Glomerular endothelial cell (primary cell): ENCODE measurements around the gene TMCC2. TPM values are rescaled to one million over a fixed set of nuclear protein-coding genes. Genes with fewer than 3 reads are reported as not detected.
A peak's percentile ranks its signal among the peaks of the same experiment; 100 is the strongest.
"Not testable (repeated sequence)": the region's sequence is repeated elsewhere in the genome, so short reads cannot be mapped to it uniquely, and the experiment has no call there.

ENCODE experiments used
- DNase-seq: peaks from one replicate; pipeline ENCODE4 v3.0.0-alpha.2; 2011; ENCODE audit warnings: low read depth, low spot score; ENCODE audit errors: extremely low read depth
- total RNA-seq: library from RNA; depleted of rRNA; stranded (reverse); fragments of >200 nt; gene quantifications from 2 replicates; pipeline ENCODE4 v1.2.3, GENCODE V29; 2015

TMCC2 gene
- total RNA-seq, 1 donor from 2014 or later: 5.3 TPM

DNA sequence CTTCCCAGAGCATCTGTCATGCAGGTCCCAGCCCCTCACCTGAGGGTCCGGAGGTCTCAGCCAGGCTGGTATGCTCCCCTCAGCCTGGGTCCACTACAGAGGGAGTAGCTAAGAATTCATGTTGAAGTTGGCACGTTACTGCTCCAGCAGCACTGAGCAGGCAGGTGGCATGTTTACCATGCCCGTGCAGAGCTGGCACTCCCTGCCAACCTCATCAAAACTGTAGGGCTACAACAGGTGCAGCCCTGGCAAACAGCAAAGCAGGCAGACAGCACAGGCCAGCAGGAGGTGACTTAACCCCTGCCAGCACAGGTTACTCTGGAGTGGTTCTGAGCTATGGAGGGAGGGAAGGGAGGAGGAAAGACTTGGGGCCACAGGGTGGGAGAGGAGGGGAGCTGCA lies 47.4 kb downstream of the TMCC2 start:
- DNase-seq: no peak

DNA sequence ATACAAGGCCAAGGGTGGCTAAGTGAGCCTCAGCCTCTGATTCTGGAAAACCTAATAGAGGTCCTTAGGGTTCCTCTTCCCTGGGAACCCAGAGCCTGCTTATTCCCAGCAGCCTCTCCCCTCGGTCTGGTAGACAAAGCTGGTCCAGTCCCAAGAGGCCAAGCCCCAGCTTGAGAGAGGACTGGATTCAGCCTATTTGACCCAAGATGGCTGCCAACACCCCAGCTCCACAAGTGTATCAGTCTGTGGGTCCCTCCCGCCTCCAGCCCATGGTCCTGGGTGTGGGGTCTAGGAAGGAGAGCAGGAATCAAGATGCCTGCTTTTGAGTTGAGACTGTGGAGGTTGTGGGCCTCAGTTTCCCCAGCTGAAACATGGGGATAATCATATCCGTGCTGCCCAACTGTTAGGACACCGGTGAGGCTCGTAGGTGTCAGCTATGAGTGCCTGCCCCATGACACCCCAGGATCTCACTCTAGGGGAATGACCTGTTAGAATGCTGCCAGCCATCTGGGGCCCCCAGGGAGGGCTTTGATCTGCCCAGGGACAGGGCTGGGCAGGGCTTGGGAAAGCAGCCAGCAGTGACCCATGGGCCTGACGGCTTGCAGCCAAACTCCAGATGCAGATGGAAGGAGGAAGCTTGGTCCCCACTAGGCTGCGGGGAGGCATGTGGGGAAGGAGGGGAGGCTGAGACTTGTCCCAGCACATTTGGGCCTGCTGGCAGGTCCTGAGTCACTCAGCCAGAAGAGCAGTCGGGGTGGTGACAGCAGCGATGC lies 48.4 kb downstream of the TMCC2 start:
- DNase-seq: no peak

DNA sequence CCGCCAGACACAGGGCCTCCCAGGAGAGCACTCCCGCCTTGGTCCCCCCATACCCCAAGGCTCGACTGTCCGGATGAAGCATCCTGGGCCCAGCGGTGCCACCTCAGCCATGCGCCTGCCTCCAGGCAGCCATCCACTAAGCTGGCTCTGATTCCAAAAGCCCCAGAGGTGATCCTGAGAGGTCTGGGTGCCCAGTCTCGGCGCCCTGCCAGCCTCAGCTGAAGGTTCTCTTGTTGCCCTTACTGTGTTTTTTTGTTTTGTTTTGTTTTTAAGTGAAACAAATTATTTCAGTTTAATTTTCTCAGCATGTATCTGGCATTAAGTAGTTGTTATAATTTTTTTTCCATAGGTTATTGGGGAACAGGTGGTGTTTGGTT lies 48.9 kb downstream of the TMCC2 start:
- no peak for DNase-seq

DNA sequence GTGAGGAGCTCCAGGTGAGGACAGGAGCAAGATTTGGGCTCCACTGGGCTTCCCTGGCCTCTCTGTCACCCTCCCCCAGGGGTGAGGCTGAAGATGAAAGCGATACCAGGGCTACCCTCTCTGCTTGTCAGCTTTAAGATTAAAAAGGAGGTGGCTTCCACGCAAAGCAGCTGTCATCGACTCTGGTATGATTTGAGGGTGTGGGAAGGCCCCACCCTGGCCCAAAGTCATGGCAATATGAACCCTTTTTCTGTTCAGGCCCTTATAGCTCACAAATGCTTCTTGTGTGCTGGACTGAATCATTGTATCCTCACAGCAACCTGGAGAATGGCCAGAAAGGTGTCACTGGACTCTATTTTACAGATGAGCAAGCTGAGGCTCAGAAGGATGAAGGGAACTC lies 52.2 kb downstream of the TMCC2 start:
- no peak for DNase-seq

DNA sequence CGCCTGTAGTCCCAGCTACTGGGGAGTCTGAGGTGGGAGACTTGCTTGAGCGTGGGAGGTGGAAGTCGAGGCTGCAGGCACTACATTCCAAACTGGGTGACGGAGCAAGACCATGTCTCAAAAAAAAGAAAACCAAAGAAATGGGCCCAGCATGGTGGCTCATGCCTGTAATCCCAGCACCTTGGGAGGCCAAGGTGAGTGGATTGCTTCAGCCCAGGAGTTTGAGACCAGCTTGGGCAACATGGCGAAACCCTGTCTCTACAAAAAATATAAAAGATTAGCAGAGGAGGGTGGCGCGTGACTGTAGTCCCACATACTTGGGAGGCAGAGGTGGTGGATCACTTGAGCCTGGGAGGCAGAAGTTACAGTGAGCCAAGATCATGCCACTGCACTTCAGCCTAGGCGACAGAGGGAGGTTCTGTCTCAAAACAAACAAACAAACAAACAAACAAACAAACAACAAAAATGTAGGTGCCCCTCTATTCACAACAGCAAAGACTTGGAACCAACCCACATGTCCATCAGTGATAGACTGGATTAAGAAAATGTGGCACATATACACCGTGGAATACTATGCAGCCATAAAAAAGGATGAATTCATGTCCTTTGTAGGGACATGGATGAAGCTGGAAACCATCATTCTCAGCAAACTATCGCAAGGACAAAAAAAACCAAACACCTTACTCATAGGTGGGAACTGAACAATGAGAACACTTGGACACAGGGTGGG lies 53.1 kb downstream of the TMCC2 start:
- not testable (repeated sequence) for DNase-seq

DNA sequence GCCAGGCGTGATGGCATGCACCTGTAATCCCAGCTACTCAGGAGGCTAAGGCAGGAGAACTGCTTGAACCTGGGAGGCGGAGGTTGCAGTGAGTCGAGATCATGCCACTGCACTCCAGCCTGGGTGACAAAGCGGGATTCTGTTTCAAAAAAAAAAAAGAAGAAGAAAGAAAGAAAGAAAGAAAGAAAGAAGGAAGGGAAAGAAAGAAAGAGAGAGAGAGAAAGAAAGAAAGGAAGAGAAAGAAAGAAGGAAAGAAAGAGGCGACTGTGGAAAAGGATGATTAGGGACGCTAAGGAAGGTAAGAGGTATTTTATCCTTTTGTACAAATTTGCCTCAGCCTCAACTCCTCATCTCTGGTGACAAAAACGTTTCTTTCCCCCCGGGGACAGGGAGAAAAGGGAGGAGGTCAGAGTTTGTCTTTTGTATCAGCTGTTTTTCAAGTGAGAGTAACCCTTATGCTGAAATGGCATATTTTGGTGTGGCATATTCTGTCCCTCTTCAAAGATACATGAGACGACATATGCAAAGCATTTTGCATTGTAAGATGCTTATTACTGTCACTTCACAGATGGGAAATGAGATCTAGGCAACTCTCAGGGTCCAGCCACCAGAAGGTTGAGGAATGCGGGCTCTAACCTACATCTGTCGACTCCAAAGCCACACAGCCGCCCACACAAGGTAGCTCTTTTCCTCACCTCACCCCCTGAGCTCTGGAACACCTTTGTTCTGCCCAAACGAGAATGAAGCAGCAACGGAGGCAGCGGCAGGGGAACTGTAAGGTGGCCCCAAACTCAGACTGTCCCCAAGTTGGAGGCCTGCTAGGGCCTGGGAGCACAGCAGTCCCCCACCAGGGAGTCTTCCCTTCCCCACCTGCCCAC lies 55.8 kb downstream of the TMCC2 start:
- DNase-seq: no peak

DNA sequence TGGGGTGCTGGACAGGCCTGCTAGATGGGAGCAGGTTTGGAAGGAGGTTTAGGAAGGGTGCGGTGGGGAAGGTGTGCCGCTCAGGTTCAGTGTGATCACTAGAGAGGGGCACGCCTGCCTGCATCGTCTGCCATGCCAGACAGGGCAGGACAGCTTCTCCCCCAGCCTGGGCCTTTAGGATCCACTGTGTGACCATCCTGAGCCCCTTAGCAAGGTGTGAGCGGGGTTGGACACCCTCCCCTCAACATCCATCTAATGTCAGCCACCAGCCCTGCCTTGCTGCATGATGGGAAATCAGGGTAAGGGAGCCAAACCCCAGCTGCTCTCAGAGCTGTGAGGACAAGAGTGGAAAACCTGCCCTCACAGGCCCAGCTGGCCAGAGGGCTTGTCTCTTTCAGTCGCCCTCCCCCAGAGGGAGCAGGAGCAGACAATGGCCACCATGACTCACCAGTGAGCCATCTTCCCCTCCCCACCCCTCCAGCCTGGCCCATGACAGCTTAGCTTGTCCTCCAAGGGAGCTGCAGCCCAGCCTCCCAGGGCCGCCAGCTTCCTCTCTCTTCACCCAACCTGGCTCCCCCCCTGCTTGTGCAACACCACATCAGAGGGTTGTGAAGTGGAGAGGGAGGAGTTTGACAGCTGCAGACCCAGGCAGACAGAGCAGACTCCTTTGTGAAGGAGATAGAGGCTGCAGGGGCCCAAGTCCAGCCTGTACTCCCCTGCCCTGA lies 56.8 kb downstream of the TMCC2 start:
- DNase-seq: no peak

DNA sequence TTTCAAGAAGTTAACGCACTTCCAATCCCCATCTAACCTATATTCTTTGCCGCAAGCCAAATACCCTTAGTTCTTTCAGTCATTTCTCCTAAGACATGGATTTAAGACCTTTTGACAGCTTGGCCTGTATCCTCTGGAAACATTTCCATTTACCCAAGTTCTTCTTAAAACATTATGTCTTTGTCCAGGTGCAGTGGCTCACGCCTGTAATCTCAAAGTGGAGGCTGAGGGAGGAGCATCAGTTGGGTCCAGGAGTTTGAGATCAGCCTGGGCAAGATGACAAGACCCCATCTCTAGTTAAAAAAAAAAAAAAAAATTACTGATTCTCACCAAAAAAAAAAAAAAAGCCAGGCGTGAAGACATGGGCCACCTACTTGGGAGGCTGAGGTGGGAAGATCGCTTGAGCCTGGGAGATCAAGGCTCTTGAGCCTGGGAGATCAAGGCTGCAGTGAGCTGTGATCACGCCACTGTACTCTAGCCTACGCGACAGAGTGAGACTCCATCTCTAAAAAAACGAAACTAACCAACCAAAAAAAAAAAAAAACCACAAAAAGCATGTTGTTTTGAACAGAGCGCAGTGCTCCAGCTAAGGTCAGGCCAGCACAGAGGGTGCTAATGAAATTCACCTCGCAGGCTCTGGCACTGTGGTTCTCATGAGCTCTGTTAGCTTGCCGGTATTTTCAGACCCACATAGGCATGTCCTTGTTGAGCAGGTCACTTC lies 57.8 kb downstream of the TMCC2 start:
- no peak for DNase-seq

DNA sequence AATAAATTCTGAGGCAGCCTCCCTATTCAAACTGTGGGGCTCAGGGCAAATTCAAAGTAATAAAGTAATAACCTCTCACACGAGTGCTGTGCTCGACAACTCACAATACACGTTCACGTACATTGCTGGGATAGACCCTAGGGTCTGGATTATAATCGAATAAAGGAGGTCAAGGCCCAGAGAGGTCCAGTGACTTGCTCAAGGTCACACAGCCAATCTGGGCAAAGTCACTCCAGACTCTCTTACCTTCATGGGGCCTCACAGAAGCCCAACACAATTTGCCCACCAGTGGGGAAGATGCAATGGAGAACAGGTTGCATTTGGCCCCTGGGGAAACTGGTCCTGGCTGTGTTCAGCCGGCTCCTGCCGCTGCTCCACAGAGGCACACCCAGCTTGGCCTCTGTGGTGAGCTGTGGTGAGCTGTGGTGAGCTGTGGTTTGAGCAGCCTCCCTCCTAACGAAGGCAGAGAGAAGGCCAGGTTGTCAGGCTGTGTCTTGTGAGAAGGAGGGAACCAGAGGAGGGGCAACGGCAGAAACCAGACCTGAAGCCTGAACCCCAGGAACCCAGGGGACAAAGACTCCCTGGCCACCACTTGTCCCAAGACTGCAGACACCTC lies 58.7 kb downstream of the TMCC2 start:
- DNase-seq: no peak

DNA sequence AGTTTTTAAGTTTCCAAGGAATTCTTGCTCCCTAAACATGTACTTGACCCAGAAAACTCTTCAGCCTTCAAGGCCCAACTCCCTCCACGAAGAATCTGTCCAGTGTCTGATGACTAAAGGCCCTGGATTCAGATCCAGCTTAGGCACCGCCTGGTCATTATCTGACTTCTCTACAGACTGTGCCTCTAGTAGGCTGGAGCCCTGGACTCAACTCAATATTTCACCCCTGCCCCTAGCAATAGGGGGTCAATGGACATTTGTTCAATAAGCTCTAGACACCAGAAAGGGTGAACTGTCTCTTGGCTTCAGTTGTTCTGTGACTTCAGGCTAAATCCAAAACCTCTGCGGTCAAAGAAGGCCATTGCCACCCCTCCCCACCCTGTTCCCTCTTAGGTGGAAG lies 59.3 kb downstream of the TMCC2 start:
- DNase-seq: no peak

DNA sequence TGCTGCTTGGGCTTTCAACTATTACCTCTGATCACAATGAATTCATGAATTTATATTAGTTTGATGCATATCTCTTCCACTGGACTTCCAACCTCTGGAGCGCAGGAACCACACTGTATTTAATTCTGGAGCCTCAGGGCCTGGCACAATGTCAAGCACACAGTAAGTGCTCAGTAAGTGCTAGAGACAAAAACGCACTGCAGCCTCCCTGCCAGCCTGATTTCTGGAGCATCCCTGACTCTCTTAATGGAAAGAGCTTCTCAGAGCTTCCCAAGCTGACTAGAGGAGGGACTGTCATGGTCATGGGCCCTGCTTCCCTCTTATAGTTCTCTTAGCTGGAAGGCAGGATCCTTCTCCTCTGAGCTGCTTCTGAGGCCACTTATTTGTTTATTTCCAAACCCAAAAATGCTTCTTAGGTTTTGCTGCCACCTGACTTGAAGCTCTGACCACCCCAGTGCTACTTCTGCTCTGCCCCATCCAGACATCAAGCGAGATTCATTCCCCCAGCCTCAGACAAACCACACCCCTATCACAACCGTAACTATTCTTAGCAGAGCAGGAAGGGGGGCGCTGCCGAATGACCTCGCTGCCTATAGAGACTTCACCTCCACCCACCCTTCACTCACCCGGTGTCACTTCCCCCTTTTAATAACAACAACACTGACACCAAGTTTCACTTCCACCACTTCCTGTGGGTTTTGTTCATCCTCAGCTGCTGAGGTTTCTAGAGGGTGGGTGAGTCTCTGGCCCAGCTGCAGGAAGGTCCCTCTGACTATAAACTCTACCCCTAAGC lies 60.2 kb downstream of the TMCC2 start:
- no peak for DNase-seq

DNA sequence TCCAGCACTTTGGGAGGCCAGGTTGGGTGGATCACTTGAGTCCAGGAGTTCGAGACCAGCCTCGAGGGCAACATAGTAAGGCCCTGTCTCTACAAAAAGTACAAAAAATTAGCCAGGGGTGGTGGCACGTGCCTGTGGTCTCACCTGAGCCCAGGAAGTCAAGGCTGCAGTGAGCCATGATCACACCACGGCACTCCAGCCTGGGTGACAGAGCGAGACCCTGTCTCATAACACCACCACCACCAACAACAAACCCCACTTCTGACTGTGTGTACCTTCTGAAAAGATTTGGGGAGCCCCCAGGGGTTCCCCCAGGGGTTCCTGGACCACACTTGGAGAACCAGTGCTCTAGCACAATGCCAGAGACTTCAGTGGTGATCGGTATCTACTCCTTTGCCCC lies 63.9 kb downstream of the TMCC2 start:
- DNase-seq: no peak

DNA sequence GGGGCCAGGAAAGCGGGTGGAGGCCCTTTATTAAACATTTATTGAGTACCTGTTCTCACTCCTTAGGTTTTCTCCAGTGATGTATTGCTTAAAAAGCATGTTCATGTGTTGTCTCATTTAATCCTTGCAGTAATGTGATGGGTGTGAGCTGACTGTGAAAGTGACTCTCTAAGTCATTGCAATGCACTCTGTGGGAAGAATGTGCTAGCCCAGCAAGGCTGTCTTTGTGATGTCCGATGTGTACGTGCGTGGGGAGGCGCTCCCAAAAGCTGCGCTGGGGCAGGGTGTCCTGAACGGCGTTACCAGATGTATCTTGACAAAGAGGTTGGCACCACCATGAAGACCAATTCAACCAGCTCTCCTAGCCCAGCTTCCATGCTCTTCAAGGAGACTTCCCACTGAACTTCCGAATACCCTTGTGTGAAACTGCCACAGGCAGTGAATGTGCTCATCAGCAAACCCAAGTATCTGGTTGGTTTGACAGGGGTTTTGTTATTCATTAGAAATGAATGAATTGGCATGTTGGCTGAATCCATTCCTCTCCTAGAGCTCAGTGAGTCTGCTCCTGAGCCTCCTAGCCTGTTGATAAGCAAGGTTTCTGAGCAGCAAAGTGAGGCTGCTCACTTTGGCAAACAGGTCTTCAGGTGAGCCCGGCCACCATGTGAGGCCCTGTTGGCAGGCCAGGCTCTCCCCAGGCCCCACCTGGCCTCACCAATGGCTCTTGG lies 65.8 kb downstream of the TMCC2 start:
- no peak for DNase-seq

DNA sequence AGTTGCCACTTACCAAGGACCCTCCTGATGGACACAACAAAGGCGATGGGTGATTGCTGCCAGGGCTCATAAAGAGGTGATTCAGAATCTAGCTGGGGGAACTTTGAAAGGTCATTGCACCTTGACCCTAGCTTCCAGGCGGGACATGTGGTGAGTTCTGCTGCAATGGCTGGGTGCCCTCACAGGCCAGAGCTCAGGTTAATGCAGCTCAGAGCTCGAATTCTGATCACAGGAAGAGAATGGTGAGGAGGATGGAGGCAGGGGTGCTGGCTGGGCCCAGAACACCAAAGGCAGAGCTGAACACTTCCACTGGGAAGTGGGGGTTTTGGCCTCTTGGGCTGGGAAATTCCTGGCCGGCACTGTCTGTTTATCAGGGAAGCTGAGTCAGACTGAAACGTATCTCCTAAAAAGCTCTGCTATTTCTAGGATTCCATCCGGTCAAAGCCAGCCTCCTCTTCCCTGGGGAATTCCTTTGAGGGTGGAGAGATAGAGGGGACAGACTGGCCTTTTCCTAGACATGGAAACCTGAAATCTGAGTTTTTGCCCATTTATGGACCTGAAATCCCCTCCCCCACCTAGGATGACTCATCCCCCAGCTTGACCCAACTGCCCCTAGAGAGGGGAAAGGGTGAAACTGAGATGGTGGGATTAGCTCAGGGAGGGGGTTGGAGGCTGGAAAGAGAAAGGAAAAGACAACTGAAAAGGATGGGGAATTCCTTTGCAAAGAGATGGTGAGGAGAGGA lies 66.6 kb downstream of the TMCC2 start:
- peak; percentile 73 for DNase-seq

DNA sequence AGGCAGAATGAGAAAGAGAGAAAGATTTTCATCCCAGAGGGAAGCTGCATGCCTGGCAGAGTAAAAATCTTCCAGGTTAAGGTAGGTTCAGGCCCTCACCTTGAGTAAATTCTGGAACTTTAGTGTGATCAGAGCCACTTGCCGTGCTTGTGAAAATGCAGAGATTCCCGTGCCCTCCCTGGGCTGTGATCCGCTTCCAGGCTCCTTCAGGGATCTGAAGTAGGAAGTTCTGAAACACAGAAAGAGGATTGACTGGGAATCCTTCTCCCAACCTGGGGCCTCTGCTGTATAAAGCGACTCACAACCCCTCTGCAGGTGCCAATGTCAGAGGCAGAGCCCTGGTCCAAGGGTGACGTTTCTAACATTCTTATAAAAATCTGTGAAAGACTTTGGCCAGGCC lies 67.2 kb downstream of the TMCC2 start:
- no peak for DNase-seq

DNA sequence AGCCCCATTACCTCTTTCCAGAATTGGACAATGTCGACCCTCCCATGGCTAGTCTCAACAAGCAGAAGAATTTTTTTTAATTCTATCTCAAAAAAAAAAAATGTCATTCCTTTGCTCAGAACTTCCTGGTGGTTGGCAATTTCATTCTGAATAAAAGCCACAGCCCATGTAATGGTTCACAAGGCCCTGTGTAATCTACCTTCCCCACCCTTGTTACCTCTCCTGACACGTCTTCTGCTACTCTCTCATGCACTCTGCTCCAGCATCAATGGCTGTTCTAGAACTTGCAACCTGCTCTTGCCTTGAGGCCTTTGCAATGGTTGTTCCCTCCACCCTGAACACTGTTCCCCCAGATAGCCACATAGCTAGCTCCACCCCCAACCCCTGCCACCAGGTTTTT lies 68.4 kb downstream of the TMCC2 start:
- no peak for DNase-seq

DNA sequence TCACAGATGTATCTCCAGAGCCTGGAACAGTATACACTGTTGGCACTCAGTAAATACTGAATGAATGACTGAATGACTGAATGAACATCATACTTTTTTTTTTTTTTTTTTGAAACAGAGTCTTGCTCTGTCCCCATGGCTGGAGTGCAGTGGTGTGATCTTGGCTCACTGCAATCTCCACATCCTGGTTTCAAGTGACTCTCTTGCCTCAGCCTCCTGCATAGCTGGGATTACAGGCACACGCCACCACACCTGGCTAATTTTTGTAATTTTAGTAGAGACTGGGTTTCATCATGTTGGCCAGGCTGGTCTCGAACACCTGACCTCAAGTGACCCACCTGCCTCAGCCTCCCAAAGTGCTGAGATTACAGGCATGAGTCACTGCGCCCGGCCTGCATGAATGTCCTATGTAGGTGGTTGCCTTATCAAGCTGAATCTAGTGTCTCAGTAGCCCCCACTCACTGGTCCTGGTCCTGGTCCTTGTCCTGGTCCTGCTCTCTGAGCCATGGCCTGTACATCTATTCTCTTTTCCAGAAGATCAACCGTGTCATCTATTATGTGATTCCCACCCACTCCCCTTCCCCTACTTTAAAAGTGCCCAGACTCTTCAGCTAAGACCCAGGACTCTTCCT lies 69.9 kb downstream of the TMCC2 start:
- not testable (repeated sequence) for DNase-seq
